WI38 (cell line): Measurements from ENCODE around the gene THSD4.

Source experiments
- H3K4me3 ChIP-seq: 2 replicates; pipeline ENCODE4 v1.5.1; 2011; ENCODE audit warnings: low read depth, mild to moderate bottlenecking, control low read depth, low read length
- TF ChIP-seq, protein P1 (sequence below): IDR thresholded peaks from 2 replicates; pipeline ENCODE4 v1.5.1; 2012; ENCODE audit warnings: low read depth, mild to moderate bottlenecking, control low read depth, low read length

The THSD4 gene

DNA sequence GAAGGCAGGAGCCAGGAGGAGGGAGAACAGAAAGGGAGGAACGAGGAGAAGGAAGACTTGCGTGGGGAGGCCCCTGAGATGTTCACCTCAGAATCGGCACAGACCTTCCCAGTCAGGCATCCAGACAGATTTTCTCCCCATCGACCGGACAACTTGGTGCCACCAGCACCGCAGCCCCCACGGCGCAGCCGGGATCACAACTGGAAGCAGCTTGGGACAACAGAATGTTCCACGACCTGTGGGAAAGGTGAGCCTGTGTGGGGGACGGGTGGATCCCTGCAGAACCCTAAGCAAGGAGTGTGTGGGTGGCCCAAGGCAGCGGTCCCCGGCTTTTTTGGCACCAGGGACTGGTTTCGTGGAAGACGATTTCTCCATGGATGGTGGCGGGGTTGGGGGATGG is 622.5 kb downstream of the THSD4 start:
- no peak overlapping the region for H3K4me3 ChIP-seq
- TF ChIP-seq, protein P1, sequence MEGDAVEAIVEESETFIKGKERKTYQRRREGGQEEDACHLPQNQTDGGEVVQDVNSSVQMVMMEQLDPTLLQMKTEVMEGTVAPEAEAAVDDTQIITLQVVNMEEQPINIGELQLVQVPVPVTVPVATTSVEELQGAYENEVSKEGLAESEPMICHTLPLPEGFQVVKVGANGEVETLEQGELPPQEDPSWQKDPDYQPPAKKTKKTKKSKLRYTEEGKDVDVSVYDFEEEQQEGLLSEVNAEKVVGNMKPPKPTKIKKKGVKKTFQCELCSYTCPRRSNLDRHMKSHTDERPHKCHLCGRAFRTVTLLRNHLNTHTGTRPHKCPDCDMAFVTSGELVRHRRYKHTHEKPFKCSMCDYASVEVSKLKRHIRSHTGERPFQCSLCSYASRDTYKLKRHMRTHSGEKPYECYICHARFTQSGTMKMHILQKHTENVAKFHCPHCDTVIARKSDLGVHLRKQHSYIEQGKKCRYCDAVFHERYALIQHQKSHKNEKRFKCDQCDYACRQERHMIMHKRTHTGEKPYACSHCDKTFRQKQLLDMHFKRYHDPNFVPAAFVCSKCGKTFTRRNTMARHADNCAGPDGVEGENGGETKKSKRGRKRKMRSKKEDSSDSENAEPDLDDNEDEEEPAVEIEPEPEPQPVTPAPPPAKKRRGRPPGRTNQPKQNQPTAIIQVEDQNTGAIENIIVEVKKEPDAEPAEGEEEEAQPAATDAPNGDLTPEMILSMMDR: no peak

- no peak overlapping the region for H3K4me3 ChIP-seq
- TF ChIP-seq, protein P1: no peak
These were observed 624.1 kb downstream of the THSD4 start for GRCh38 chr15:71739355-71739754.

DNA sequence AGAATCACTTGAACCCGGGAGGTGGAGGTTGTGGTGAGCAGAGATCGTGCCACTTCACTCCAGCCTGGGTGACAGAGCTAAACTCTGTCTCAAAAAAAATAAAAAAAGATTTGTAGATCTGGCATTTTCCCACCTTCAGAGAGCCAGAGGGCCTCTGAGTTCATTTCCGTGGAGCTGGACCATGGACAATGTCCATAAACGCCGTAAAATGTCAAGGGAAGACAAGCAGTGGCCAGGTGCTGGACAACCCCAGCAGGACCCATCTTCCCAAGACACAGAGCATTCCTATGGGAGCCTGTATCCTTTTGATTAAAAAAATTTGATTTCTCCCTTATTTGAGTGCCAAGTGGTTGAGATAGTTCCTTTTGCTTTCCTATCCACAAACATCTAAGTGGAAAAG is 627.7 kb downstream of the THSD4 start:
- no peak overlapping the region for H3K4me3 ChIP-seq
- TF ChIP-seq, protein P1: no peak

DNA sequence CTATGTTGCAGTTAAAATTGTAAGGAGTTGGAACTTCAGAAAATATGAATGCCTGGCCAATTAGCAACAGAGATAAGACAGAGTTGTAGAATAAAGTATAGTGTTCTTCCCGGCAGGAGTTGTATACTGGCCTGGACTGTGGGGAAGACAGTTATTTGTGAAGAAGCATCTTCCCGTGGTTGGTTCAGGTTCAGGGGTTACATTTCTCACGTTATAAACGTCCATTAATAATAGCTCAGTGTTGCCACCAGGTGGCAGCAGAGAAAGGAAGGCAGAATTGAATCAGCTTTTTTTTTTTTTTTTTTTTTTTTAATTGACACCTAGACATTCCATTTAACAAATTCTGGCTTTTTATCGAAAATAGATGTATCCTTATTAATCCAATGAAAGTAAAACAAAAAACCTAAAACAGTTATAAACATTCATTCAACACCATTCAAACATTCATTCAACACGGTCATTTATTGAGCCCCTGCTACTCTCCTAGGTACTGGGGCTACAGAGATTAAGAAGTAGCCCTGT is 628.7 kb downstream of the THSD4 start:
- TF ChIP-seq, protein P1: peak; percentile 48
- H3K4me3 ChIP-seq: no peak overlapping the region

GRCh38 chr15:71746719-71747118 is 631.4 kb downstream of the THSD4 start:
- TF ChIP-seq, protein P1: no peak
- H3K4me3 ChIP-seq: no peak overlapping the region

GRCh38 chr15:71747128-71748083 is 632.1 kb downstream of the THSD4 start:
- TF ChIP-seq, protein P1: no peak
- H3K4me3 ChIP-seq: no peak overlapping the region

GRCh38 chr15:71748293-71748718 is 633.0 kb downstream of the THSD4 start:
- TF ChIP-seq, protein P1: no peak
- no peak overlapping the region for H3K4me3 ChIP-seq
